ENCODE data around the gene PLXDC1.

- TF ChIP-seq CTCF (IDR thresholded peaks at IDR 0.05) (no peak), POLR2A (IDR thresholded peaks at IDR 0.05) (no peak)
Measured at GRCh38 chr17:39170109-39170508, 18.7 kb upstream of the PLXDC1 start.

Data from adrenal gland (tissue), 5 donors.